Cardiac fibroblast (primary cell): Measurements from ENCODE around the gene PLCB3.
A peak's percentile ranks its signal among the peaks of the same experiment; 100 is the strongest.

Experiments used
- DNase-seq, 2 donors: peaks; one replicate each; pipeline versions ENCODE4 v3.0.0 to v3.0.0-alpha.2; 2010; ENCODE audit warnings: low read depth in 2 of 2
- H3K4me3 ChIP-seq, 2 donors: replicated peaks in 1 of 2; 1 replicate in 1 of 2; 2 replicates in 1 of 2; pipeline ENCODE4 v1.5.1; 2011; ENCODE audit warnings: low read depth in 2 of 2, low read length in 2 of 2, mild to moderate bottlenecking in 2 of 2, moderate library complexity in 1 of 2
- CTCF ChIP-seq: IDR thresholded peaks from one replicate; pipeline ENCODE4 v1.5.1; 2011; ENCODE audit warnings: low read depth, mild to moderate bottlenecking, low read length, inconsistent platforms

PLCB3 gene

DNA sequence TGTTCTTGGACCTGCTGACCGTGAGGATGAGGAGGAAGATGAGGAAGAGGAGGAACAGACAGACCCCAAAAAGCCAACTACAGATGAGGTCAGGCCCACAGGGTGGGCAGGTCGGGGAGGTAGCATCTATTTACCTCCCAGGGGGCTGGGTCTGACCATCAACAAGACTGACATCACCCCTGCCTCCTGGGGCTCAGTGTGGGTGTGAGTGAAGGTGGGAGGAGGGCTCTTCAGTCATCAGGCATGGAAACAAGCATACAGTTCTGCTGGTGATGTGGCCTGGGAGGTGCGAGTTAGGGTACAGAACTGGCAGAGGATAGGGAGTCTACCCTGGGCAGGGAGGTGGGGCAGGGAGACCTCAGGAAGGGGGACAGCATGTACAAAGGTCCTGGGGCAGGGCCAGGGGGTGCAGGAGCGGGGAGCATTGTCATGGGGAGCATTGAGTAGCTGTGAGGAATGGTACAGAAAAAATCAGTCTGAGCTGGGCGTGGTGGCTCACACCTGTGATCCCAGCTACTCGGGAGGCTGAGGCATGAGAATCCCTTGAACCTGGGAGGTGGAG lies 8.9 kb downstream of the PLCB3 start:
- DNase-seq = no peak
- no peak overlapping the region for H3K4me3 ChIP-seq
- TF ChIP-seq CTCF = no peak

DNA sequence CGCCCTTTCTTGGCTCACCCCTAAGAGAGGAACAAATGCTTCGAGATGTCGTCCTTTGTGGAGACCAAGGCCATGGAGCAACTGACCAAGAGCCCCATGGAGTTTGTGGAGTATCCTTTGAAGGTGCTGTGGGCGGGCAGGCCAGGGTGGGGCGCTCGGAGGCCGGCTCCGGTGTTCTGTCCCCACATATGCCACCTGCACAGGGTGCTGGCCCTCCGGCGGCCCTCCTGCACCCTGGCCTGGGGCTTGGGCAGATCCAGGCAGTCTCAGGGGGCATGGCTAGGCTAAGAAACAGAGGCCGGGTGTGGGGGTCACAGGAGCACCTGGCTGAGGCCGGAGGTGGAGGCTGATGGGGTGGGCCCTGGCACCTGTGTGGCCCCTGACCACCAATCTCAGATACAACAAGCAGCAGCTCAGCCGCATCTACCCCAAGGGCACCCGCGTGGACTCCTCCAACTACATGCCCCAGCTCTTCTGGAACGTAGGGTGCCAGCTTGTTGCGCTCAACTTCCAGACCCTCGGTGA lies 10.3 kb downstream of the PLCB3 start:
- no peak for DNase-seq
- no peak for TF ChIP-seq CTCF
- H3K4me3 ChIP-seq = no peak overlapping the region

DNA sequence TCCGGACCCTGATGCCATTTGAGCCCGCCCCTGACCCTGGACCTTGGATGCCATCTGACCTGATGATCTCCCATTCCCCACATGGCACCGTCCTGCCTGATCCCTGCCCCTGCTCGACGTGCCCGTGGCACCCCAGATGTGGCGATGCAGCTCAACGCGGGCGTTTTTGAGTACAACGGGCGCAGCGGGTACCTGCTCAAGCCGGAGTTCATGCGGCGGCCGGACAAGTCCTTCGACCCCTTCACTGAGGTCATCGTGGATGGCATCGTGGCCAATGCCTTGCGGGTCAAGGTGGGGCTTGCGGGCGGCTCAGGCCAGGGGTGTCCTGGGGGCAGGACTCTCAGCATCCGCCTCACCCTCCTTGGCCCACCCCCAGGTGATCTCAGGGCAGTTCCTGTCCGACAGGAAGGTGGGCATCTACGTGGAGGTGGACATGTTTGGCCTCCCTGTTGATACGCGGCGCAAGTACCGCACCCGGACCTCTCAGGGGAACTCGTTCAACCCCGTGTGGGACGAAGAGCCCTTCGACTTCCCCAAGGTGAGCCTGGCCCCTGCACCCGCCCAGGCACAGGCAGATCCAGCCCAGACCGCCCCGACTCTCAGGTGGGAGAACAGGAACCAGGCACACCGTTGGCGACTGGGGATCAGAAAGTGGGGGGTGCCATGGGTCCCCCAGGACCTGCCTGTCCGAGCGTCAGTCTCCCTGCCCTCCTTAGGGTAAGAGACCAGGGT lies 11.1 kb downstream of the PLCB3 start:
- no peak for DNase-seq
- TF ChIP-seq CTCF = no peak
- no peak overlapping the region for H3K4me3 ChIP-seq

DNA sequence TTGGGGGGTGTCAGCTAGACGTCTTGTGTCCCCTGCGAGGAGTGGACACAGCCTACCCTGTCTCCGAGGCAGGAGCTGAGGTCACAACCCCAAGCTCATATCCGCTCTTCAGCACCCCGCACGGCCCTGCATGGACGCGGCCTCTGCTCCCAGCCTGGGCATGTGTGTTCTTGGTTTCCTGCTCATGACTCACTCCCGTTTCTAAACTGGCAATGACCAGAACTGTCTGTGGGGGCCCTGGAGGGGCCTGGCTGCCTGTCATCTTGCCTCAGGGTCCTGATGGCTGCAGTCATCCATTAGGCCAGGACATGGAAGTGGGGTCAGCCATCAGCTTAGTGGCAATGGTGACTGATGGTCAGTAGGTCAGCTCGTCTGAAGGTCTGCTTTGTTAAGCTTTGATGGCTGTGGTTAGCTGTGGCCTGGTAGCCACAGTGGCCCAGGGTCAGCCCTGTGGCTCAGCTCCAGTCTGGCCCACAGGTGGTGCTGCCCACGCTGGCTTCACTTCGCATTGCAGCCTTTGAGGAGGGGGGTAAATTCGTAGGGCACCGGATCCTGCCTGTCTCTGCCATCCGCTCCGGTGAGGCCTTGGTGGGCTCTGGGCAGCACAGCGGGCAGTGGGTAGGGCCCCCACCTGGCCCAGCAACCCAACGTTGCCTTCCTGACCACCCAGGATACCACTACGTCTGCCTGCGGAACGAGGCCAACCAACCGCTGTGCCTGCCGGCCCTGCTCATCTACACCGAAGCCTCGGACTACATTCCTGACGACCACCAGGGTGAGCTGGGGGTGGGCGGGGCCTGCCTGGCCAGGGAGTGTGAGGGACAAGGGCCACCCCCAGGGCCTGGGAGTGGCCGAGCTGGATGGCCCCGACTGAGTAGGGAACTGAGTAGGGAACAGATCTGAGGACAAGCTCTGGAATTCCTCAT lies 12.0 kb downstream of the PLCB3 start:
- peak; percentile 61 to 69 for DNase-seq
- TF ChIP-seq CTCF = no peak

GRCh38 chr11:64263947-64264317 lies 12.6 kb downstream of the PLCB3 start:
- DNase-seq = no peak
- TF ChIP-seq CTCF = no peak
- H3K4me3 ChIP-seq = no peak overlapping the region

More for the DNA sequence above, 12.0 kb downstream of the PLCB3 start:
- H3K4me3 ChIP-seq = no peak overlapping the region

DNA sequence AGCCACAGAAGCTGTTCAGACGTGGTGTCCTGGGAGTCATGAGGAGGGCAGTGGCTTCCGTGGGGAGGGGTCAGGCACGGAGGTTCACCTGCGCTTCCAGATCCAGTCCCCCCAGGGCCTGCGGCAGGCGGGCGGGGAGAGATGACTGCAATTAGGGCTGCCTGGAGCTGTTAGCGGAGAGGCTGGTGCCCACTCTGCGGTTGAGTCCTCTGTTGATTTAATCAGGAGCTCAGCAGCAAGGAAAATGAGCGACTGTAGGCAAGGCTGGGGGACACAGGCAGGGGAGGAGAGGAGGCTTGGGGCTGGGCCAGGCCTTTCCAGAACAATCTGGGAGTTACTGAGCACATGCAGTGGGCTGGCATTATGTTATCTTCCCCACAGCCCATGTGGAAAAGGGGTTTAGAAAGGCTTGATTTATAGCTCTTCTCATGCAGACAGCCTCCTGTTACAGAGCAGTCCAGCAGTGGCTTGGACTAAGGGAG lies 13.1 kb downstream of the PLCB3 start:
- no peak overlapping the region for H3K4me3 ChIP-seq
- TF ChIP-seq CTCF = no peak

More for the DNA sequence above, 13.1 kb downstream of the PLCB3 start:
- no peak for DNase-seq
